HepG2 (cell line): ENCODE data around the gene CLEC14A. TPM values are rescaled to one million over a fixed set of nuclear protein-coding genes. Genes with fewer than 3 reads are reported as not detected.

Experiments
- ATAC-seq: fragments of 200-7000 bp; cut with Tn5 transposase; 3 replicates; pipeline ENCODE4 v1.9.1; 2020; ENCODE audit warnings: mild to moderate bottlenecking, moderate library complexity
- BruUV-seq: library from RNA; stranded (reverse); fragments of 400-500 nt; replicated peaks from 2 replicates; lab custom pipeline; 2021; lab: Mats Ljungman, UMichigan
- CTCF ChIA-PET: fragments of 300-600 bp; formaldehyde crosslinking; extraction: SDS; loops from one replicate; lab custom pipeline; 2021; ENCODE audit warnings: low total read pairs, inconsistent platforms, low intra/inter-chr PET ratio; lab: Yijun Ruan, JAX
- POLR2A ChIA-PET: fragments of 350-600 bp; sonication (Branson Sonifier 250); formaldehyde crosslinking; loops from one replicate; lab custom pipeline; 2020; ENCODE audit warnings: antibody characterized with exemption, inconsistent platforms; lab: Yijun Ruan, JAX
- DNase-seq: peaks from one replicate; pipeline ENCODE4 v3.0.0-alpha.2; 2015; ENCODE audit warnings: low spot score
- FAIRE-seq: peaks from 3 replicates; lab custom pipeline; 2011; peaks lifted over from hg19 to GRCh38; lab: Jason Lieb, UNC
- H2AFZ ChIP-seq: one replicate; pipeline ENCODE4 v1.6.1; 2011; ENCODE audit warnings: low read length, inconsistent platforms
- H3K27ac ChIP-seq: fragments of 300-600 bp; 3 replicates; pipeline ENCODE4 v1.8.0; 2011; ENCODE audit warnings: mixed run types, mild to moderate bottlenecking, mixed read lengths, low read length, inconsistent platforms; ENCODE audit not compliant: insufficient read depth; ENCODE audit errors: extremely low read length
- H3K27me3 ChIP-seq, 2 experiments: fragments of 200-600 bp in 1 of 2; 2 replicates in 1 of 2; 3 replicates in 1 of 2; pipeline versions ENCODE4 v1.6.0 to v1.8.0; 2011; ENCODE audit warnings: low read length in 2 of 2, mild to moderate bottlenecking in 2 of 2, moderate library complexity in 2 of 2, inconsistent platforms in 1 of 2; ENCODE audit not compliant: insufficient read depth in 2 of 2, control insufficient read depth in 1 of 2
- H3K36me3 ChIP-seq, 2 experiments: fragments of 200-600 bp in 1 of 2; replicated peaks in 1 of 2; 2 replicates in 1 of 2; 3 replicates in 1 of 2; pipeline versions ENCODE4 v1.5.1 to v1.8.0; 2011; ENCODE audit warnings: low read length in 2 of 2, inconsistent platforms in 1 of 2; ENCODE audit not compliant: insufficient read depth in 2 of 2, control insufficient read depth in 1 of 2
- H3K4me1 ChIP-seq: 2 replicates; pipeline ENCODE4 v1.5.1; 2012; ENCODE audit warnings: low read length, inconsistent platforms; ENCODE audit not compliant: insufficient read depth
- H3K4me2 ChIP-seq: 2 replicates; pipeline ENCODE4 v1.6.0; 2011; ENCODE audit warnings: low read depth, low read length, inconsistent platforms
- H3K4me3 ChIP-seq, 3 experiments: fragments of 200-600 bp in 1 of 3; sonication (generic), shearing (Covaris generic) in 1 of 3; replicated peaks in 1 of 3; 2 replicates each; pipeline ENCODE4 v1.5.1; 2011 to 2016; ENCODE audit warnings: low read length in 3 of 3, inconsistent platforms in 2 of 3, low read depth in 2 of 3, mild to moderate bottlenecking in 2 of 3, control low read depth in 1 of 3, mixed read lengths in 1 of 3; ENCODE audit not compliant: insufficient read depth in 1 of 3
- H3K79me2 ChIP-seq: one replicate; pipeline ENCODE4 v1.6.1; 2011; ENCODE audit warnings: low read length, inconsistent platforms; ENCODE audit not compliant: insufficient read depth
- H3K9ac ChIP-seq: 2 replicates; pipeline ENCODE4 v1.6.0; 2011; ENCODE audit warnings: mild to moderate bottlenecking, low read depth, low read length, inconsistent platforms; ENCODE audit not compliant: insufficient read depth
- H3K9me3 ChIP-seq: 2 replicates; pipeline ENCODE4 v1.5.1; 2012; ENCODE audit warnings: mild to moderate bottlenecking, low read length
- H4K20me1 ChIP-seq: 2 replicates; pipeline ENCODE4 v1.6.0; 2011; ENCODE audit warnings: inconsistent platforms, mild to moderate bottlenecking, low read length, moderate library complexity; ENCODE audit not compliant: insufficient read depth
- ATF7-NPFF ChIP-seq: sonication (generic); formaldehyde crosslinking; IDR thresholded peaks from 2 replicates; pipeline ENCODE4 v1.8.1; 2023; ENCODE audit warnings: mild to moderate bottlenecking, low read depth, missing genetic modification reagents, moderate library complexity
- FOXK1 ChIP-seq: sonication (generic); formaldehyde crosslinking; IDR thresholded peaks from 2 replicates; pipeline ENCODE4 v1.4.0; 2020; ENCODE audit warnings: low read depth, missing genetic modification reagents, borderline replicate concordance
- GTF3A ChIP-seq: sonication (generic); formaldehyde crosslinking; conservative IDR thresholded peaks from 2 replicates; pipeline ENCODE4 v1.4.0; 2020; ENCODE audit warnings: mild to moderate bottlenecking, missing genetic modification reagents
- HNF4A ChIP-seq: sonication (generic); formaldehyde crosslinking; IDR thresholded peaks from 2 replicates; pipeline ENCODE4 v1.4.0; 2020; ENCODE audit warnings: missing genetic modification reagents
- MAFF ChIP-seq: IDR thresholded peaks from 2 replicates; pipeline ENCODE4 v1.6.1; 2011; ENCODE audit warnings: low read depth, low read length, improper control_type of control experiment
- MXD4 ChIP-seq: IDR thresholded peaks from 2 replicates; pipeline ENCODE4 v1.6.1; 2016; ENCODE audit warnings: mild to moderate bottlenecking, missing biosample characterization, missing genetic modification reagents
- NBN ChIP-seq: fragments of 450-650 bp; conservative IDR thresholded peaks from 2 replicates; pipeline ENCODE4 v1.6.1; 2017
- NONO ChIP-seq, 2 experiments: fragments of 450-650 bp in 1 of 2; sonication (generic) in 1 of 2; formaldehyde crosslinking in 1 of 2; IDR thresholded peaks in 1 of 2; conservative IDR thresholded peaks in 1 of 2; 2 replicates each; pipeline versions ENCODE4 v1.6.1 to v1.8.0; 2017 to 2022; ENCODE audit warnings: mild to moderate bottlenecking in 1 of 2, missing genetic modification reagents in 1 of 2, moderate library complexity in 1 of 2
- ZFP41 ChIP-seq: sonication (generic); formaldehyde crosslinking; IDR thresholded peaks from 2 replicates; pipeline ENCODE4 v1.4.0; 2020; ENCODE audit warnings: mild to moderate bottlenecking, missing genetic modification reagents, borderline replicate concordance
- ZNF33B ChIP-seq: sonication (generic); formaldehyde crosslinking; IDR thresholded peaks from 2 replicates; pipeline ENCODE4 v1.5.1; 2020; ENCODE audit warnings: mild to moderate bottlenecking, missing genetic modification reagents
- ZNF530 ChIP-seq: sonication (generic); formaldehyde crosslinking; IDR thresholded peaks from 2 replicates; pipeline ENCODE4 v1.5.0; 2020; ENCODE audit warnings: low read depth, mild to moderate bottlenecking, missing genetic modification reagents
- ZNF567 ChIP-seq: sonication (generic); formaldehyde crosslinking; IDR thresholded peaks from 2 replicates; pipeline ENCODE4 v1.8.1; 2023; ENCODE audit warnings: mild to moderate bottlenecking, missing genetic modification reagents, borderline replicate concordance
- ZSCAN22 ChIP-seq: sonication (generic); formaldehyde crosslinking; IDR thresholded peaks from 2 replicates; pipeline ENCODE4 v1.4.0; 2020; ENCODE audit warnings: mild to moderate bottlenecking, missing genetic modification reagents
- in situ Hi-C: cut with HindIII; loops from 2 replicates; pipeline ENCODE4 v1.10.0; 2017; ENCODE audit warnings: low pct_unique_long_range_greater_than_20kb; ENCODE audit not compliant: extremely low pct_ligation_motif_present
- intact Hi-C: fragments of 100-400 bp; cut with micrococcal nuclease; formaldehyde crosslinking; loops from one replicate; pipeline ENCODE4 v1.10.0; 2022; ENCODE audit not compliant: unreplicated experiment
- polyA plus RNA-seq, 8 experiments: library from polyadenylated mRNA; depleted of rRNA in 3 of 8; stranded (reverse) in 7 of 8; unstranded in 1 of 8; fragments of >200 nt; fragmentation: Illumina TruSeq in 4 of 8; extraction: Trizol in 4 of 8; gene quantifications; 2 replicates each; pipeline versions ENCODE4 v1.2.1 to v1.2.3, GENCODE V29; 2011 to 2016; ENCODE audit warnings: low read depth in 4 of 8, missing spikeins in 1 of 8, mixed read lengths in 1 of 8; ENCODE audit not compliant: insufficient read depth in 1 of 8
- total RNA-seq, 5 experiments: library from RNA; depleted of rRNA; stranded (reverse); fragments of >200 nt; fragmentation: Illumina TruSeq; extraction: Trizol; gene quantifications; 2 replicates each; pipeline ENCODE4 v1.2.3, GENCODE V29; 2016; ENCODE audit warnings: low read depth in 1 of 5
- TF ChIP-seq, protein P1 (sequence below): sonication (generic); formaldehyde crosslinking; IDR thresholded peaks from 2 replicates; pipeline ENCODE4 v1.4.0; 2020; ENCODE audit warnings: low read depth, missing genetic modification reagents
- TF ChIP-seq, protein P2 (sequence below): sonication (generic); formaldehyde crosslinking; IDR thresholded peaks from 2 replicates; pipeline ENCODE4 v1.8.1; 2023; ENCODE audit warnings: mild to moderate bottlenecking, missing genetic modification reagents

Gene CLEC14A
- total and polyA plus RNA-seq, 2 of the 13 experiments (the other 11 are each of a cell fraction or from before 2014, with no cell fraction given): not detected

- in situ Hi-C loops (no loop called here), intact Hi-C loops (no loop called here)
- H3K4me1 ChIP-seq: no peaks in the 10 kb centered on the region
- no peak overlapping the region for H3K9ac ChIP-seq
- no TSS peak for BruUV-seq
- no peak overlapping the region for H3K27ac ChIP-seq
- no peaks in the 10 kb centered on the region for H3K36me3 ChIP-seq
- no peak for DNase-seq
- TF ChIP-seq ATF7-NPFF (CRISPR knock-in tag) (no peak), GTF3A (CRISPR knock-in tag) (no peak), ZNF530 (CRISPR knock-in tag) (no peak), MXD4 (CRISPR knock-in tag) (no peak), ZNF33B (CRISPR knock-in tag) (no peak), NONO (IDR thresholded peaks at IDR 0.05) (no peak), NONO (CRISPR knock-in tag; conservative IDR thresholded peaks at IDR 0.05) (no peak), ZSCAN22 (no peak), NBN (no peak), ZNF567 (no peak), FOXK1 (no peak), HNF4A (CRISPR knock-in tag) (no peak), MAFF (no peak), ZFP41 (CRISPR knock-in tag) (no peak)
- TF ChIP-seq, protein P1, sequence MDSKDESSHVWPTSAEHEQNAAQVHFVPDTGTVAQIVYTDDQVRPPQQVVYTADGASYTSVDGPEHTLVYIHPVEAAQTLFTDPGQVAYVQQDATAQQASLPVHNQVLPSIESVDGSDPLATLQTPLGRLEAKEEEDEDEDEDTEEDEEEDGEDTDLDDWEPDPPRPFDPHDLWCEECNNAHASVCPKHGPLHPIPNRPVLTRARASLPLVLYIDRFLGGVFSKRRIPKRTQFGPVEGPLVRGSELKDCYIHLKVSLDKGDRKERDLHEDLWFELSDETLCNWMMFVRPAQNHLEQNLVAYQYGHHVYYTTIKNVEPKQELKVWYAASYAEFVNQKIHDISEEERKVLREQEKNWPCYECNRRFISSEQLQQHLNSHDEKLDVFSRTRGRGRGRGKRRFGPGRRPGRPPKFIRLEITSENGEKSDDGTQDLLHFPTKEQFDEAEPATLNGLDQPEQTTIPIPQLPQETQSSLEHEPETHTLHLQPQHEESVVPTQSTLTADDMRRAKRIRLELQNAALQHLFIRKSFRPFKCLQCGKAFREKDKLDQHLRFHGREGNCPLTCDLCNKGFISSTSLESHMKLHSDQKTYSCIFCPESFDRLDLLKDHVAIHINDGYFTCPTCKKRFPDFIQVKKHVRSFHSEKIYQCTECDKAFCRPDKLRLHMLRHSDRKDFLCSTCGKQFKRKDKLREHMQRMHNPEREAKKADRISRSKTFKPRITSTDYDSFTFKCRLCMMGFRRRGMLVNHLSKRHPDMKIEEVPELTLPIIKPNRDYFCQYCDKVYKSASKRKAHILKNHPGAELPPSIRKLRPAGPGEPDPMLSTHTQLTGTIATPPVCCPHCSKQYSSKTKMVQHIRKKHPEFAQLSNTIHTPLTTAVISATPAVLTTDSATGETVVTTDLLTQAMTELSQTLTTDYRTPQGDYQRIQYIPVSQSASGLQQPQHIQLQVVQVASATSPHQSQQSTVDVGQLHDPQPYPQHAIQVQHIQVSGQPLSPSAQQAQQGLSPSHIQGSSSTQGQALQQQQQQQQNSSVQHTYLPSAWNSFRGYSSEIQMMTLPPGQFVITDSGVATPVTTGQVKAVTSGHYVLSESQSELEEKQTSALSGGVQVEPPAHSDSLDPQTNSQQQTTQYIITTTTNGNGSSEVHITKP: no peak
- TF ChIP-seq, protein P2, sequence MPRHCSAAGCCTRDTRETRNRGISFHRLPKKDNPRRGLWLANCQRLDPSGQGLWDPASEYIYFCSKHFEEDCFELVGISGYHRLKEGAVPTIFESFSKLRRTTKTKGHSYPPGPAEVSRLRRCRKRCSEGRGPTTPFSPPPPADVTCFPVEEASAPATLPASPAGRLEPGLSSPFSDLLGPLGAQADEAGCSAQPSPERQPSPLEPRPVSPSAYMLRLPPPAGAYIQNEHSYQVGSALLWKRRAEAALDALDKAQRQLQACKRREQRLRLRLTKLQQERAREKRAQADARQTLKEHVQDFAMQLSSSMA (CRISPR knock-in tag): no peak
- H3K79me2 ChIP-seq: no peaks in the 10 kb centered on the region
- H2AFZ ChIP-seq: no peak overlapping the region
- H3K4me2 ChIP-seq: no peak overlapping the region
- POLR2A ChIA-PET: no interaction called here
- ATAC-seq: no peak
- no peaks in the 10 kb centered on the region for H3K27me3 ChIP-seq
- H3K4me3 ChIP-seq: no peak overlapping the region
- CTCF ChIA-PET: no interaction called here
- H4K20me1 ChIP-seq: no peaks in the 10 kb centered on the region
- H3K9me3 ChIP-seq: no peaks in the 10 kb centered on the region
- FAIRE-seq: no peak
Observed at GRCh38 chr14:38224338-38224737, 31.6 kb downstream of the CLEC14A start.
